ENCODE measurements around the gene HCRT.
A peak's percentile ranks its signal among the peaks of the same experiment; 100 is the strongest.
"Not testable (repeated sequence)": the region's sequence is repeated elsewhere in the genome, so short reads cannot be mapped to it uniquely, and the experiment has no call there.

Gene HCRT

GRCh38 chr17:42184713-42185620 is at the start of gene HCRT:
HCRT (minus strand) TSS chr17:42185452; CDS start chr17:42185365, 87 bp downstream.
- DNase-seq, result no peak

GRCh38 chr17:42233994-42234393 is 48.7 kb upstream of the HCRT start:
- DNase-seq, result no peak

GRCh38 chr17:42233156-42233555 is 47.9 kb upstream of the HCRT start:
- no peak for DNase-seq

- no peak for DNase-seq
Observed at GRCh38 chr17:42230225-42230624, 45.0 kb upstream of the HCRT start.

GRCh38 chr17:42227849-42228700 is 42.8 kb upstream of the HCRT start:
- DNase-seq, result no peak

- DNase-seq, result no peak
Observed at GRCh38 chr17:42225646-42226045, 40.4 kb upstream of the HCRT start.

- DNase-seq, result no peak
Observed at GRCh38 chr17:42224651-42225050, 39.4 kb upstream of the HCRT start.

- peak; percentile 48 to 53 for DNase-seq
Observed at GRCh38 chr17:42221886-42222745, 36.9 kb upstream of the HCRT start.

GRCh38 chr17:42219280-42219679 is 34.0 kb upstream of the HCRT start:
- DNase-seq, result not testable (repeated sequence)

GRCh38 chr17:42214156-42214555 is 28.9 kb upstream of the HCRT start:
- DNase-seq, result no peak

- DNase-seq, result no peak
Observed at GRCh38 chr17:42212382-42212781, 27.1 kb upstream of the HCRT start.

GRCh38 chr17:42211921-42212341 is 26.7 kb upstream of the HCRT start:
- DNase-seq, result not testable (repeated sequence)

GRCh38 chr17:42210046-42210445 is 24.8 kb upstream of the HCRT start:
- DNase-seq, result no peak

GRCh38 chr17:42206153-42206612 is 20.9 kb upstream of the HCRT start:
- not testable (repeated sequence) for DNase-seq

- no peak for DNase-seq
Observed at GRCh38 chr17:42203354-42203753, 18.1 kb upstream of the HCRT start.

- no peak for DNase-seq
Observed at GRCh38 chr17:42202696-42203095, 17.4 kb upstream of the HCRT start.

GRCh38 chr17:42202159-42202558 is 16.9 kb upstream of the HCRT start:
- DNase-seq, result no peak

- no peak for DNase-seq
Observed at GRCh38 chr17:42201458-42201772, 16.2 kb upstream of the HCRT start.

GRCh38 chr17:42200706-42201457 is 15.6 kb upstream of the HCRT start:
- no peak for DNase-seq

GRCh38 chr17:42199416-42200011 is 14.3 kb upstream of the HCRT start:
- no peak for DNase-seq

GRCh38 chr17:42198897-42199296 is 13.6 kb upstream of the HCRT start:
- no peak for DNase-seq
